HepG2 (cell line): ENCODE measurements around the gene PCDH12. TPM values are rescaled to one million over a fixed set of nuclear protein-coding genes. Genes with fewer than 3 reads are reported as not detected.
A peak's percentile ranks its signal among the peaks of the same experiment; 100 is the strongest.

Experiments
- ATF1 ChIP-seq: IDR thresholded peaks from 2 replicates; pipeline ENCODE4 v1.6.1; 2016; ENCODE audit warnings: mild to moderate bottlenecking, control low read depth
- CHD2 ChIP-seq: IDR thresholded peaks from 2 replicates; pipeline ENCODE4 v1.6.1; 2011; ENCODE audit warnings: low read depth, low read length, improper control_type of control experiment
- HDAC6 ChIP-seq: fragments of 200-600 bp; sonication (generic); IDR thresholded peaks from 2 replicates; pipeline ENCODE4 v1.7.0; 2017; ENCODE audit warnings: mild to moderate bottlenecking, antibody characterized with exemption, low read length, low read depth
- KDM3A ChIP-seq: IDR thresholded peaks from 2 replicates; pipeline ENCODE4 v1.6.1; 2018; ENCODE audit warnings: low read depth, missing compliant biosample characterization
- MAFF ChIP-seq: IDR thresholded peaks from 2 replicates; pipeline ENCODE4 v1.6.1; 2011; ENCODE audit warnings: low read depth, low read length, improper control_type of control experiment
- NBN ChIP-seq: fragments of 450-650 bp; conservative IDR thresholded peaks from 2 replicates; pipeline ENCODE4 v1.6.1; 2017
- RBM22 ChIP-seq: fragments of 200-400 bp; formaldehyde crosslinking; optimal IDR thresholded peaks from 2 replicates; pipeline ENCODE3; 2017; ENCODE audit warnings: mild to moderate bottlenecking, low read length, moderate library complexity
- SMARCE1 ChIP-seq: fragments of 450-650 bp; IDR thresholded peaks from 2 replicates; pipeline ENCODE4 v1.6.1; 2017; ENCODE audit warnings: borderline replicate concordance
- SMC3 ChIP-seq: IDR thresholded peaks from 2 replicates; pipeline ENCODE4 v1.6.1; 2011; ENCODE audit warnings: low read length, improper control_type of control experiment
- SRSF1 ChIP-seq: fragments of 200-400 bp; formaldehyde crosslinking; optimal IDR thresholded peaks from 2 replicates; pipeline ENCODE3; 2017; ENCODE audit warnings: mild to moderate bottlenecking, low read depth, low read length, moderate library complexity
- TSC22D2 ChIP-seq: sonication (generic); formaldehyde crosslinking; IDR thresholded peaks from 2 replicates; pipeline ENCODE4 v1.5.1; 2020; ENCODE audit warnings: missing genetic modification reagents, mild to moderate bottlenecking, borderline replicate concordance
- ZKSCAN5 ChIP-seq: sonication (generic); formaldehyde crosslinking; IDR thresholded peaks from 2 replicates; pipeline ENCODE4 v1.5.1; 2020; ENCODE audit warnings: mild to moderate bottlenecking, missing genetic modification reagents
- ZKSCAN8 ChIP-seq: IDR thresholded peaks from 2 replicates; pipeline ENCODE4 v1.6.1; 2016; ENCODE audit warnings: borderline replicate concordance, missing genetic modification reagents, missing compliant biosample characterization
- ZNF335 ChIP-seq: sonication (generic); formaldehyde crosslinking; IDR thresholded peaks from 2 replicates; pipeline ENCODE4 v1.4.0; 2020; ENCODE audit warnings: missing genetic modification reagents
- ZNF33A ChIP-seq: sonication (generic); formaldehyde crosslinking; IDR thresholded peaks from 2 replicates; pipeline ENCODE4 v1.5.1; 2020; ENCODE audit warnings: missing genetic modification reagents, mild to moderate bottlenecking, moderate library complexity, borderline replicate concordance
- ZNF556 ChIP-seq: sonication (generic); formaldehyde crosslinking; IDR thresholded peaks from 2 replicates; pipeline ENCODE4 v1.4.0; 2020; ENCODE audit warnings: mild to moderate bottlenecking, missing genetic modification reagents, borderline replicate concordance
- ZNF558 ChIP-seq: sonication (generic); formaldehyde crosslinking; IDR thresholded peaks from 2 replicates; pipeline ENCODE4 v1.9.0; 2022; ENCODE audit warnings: mild to moderate bottlenecking, missing genetic modification reagents, borderline replicate concordance
- ZNF703 ChIP-seq: sonication (generic); formaldehyde crosslinking; IDR thresholded peaks from 2 replicates; pipeline ENCODE4 v1.5.1; 2020; ENCODE audit warnings: missing genetic modification reagents, mild to moderate bottlenecking, moderate library complexity, borderline replicate concordance
- ZSCAN20 ChIP-seq: sonication (generic); formaldehyde crosslinking; IDR thresholded peaks from 2 replicates; pipeline ENCODE4 v1.4.0; 2020; ENCODE audit warnings: missing genetic modification reagents, mild to moderate bottlenecking, borderline replicate concordance
- polyA plus RNA-seq, 8 experiments: library from polyadenylated mRNA; depleted of rRNA in 3 of 8; stranded (reverse) in 7 of 8; unstranded in 1 of 8; fragments of >200 nt; fragmentation: Illumina TruSeq in 4 of 8; extraction: Trizol in 4 of 8; gene quantifications; 2 replicates each; pipeline versions ENCODE4 v1.2.1 to v1.2.3, GENCODE V29; 2011 to 2016; ENCODE audit warnings: low read depth in 4 of 8, missing spikeins in 1 of 8, mixed read lengths in 1 of 8; ENCODE audit not compliant: insufficient read depth in 1 of 8
- total RNA-seq, 5 experiments: library from RNA; depleted of rRNA; stranded (reverse); fragments of >200 nt; fragmentation: Illumina TruSeq; extraction: Trizol; gene quantifications; 2 replicates each; pipeline ENCODE4 v1.2.3, GENCODE V29; 2016; ENCODE audit warnings: low read depth in 1 of 5
- TF ChIP-seq, protein P1 (sequence below): sonication (generic); formaldehyde crosslinking; IDR thresholded peaks from 2 replicates; pipeline ENCODE4 v1.5.1; 2020; ENCODE audit warnings: mild to moderate bottlenecking, moderate library complexity, missing genetic modification reagents
- TF ChIP-seq, protein P2 (sequence below): sonication (generic); formaldehyde crosslinking; IDR thresholded peaks from 2 replicates; pipeline ENCODE4 v1.4.0; 2020; ENCODE audit warnings: mild to moderate bottlenecking, missing genetic modification reagents
- TF ChIP-seq, protein P3 (sequence below): sonication (generic); formaldehyde crosslinking; IDR thresholded peaks from 2 replicates; pipeline ENCODE4 v1.8.0; 2022; ENCODE audit warnings: mild to moderate bottlenecking, missing genetic modification reagents, borderline replicate concordance
- TF ChIP-seq, protein P4 (sequence below): conservative IDR thresholded peaks from 2 replicates; pipeline ENCODE4 v1.6.1; 2018; ENCODE audit warnings: missing genetic modification reagents
- TF ChIP-seq, protein P5 (sequence below): sonication (generic); formaldehyde crosslinking; IDR thresholded peaks from 2 replicates; pipeline ENCODE4 v1.5.0; 2020; ENCODE audit warnings: mild to moderate bottlenecking, missing genetic modification reagents

Gene PCDH12
- total and polyA plus RNA-seq, 2 of the 13 experiments (the other 11 are each of a cell fraction or from before 2014, with no cell fraction given): not detected

DNA sequence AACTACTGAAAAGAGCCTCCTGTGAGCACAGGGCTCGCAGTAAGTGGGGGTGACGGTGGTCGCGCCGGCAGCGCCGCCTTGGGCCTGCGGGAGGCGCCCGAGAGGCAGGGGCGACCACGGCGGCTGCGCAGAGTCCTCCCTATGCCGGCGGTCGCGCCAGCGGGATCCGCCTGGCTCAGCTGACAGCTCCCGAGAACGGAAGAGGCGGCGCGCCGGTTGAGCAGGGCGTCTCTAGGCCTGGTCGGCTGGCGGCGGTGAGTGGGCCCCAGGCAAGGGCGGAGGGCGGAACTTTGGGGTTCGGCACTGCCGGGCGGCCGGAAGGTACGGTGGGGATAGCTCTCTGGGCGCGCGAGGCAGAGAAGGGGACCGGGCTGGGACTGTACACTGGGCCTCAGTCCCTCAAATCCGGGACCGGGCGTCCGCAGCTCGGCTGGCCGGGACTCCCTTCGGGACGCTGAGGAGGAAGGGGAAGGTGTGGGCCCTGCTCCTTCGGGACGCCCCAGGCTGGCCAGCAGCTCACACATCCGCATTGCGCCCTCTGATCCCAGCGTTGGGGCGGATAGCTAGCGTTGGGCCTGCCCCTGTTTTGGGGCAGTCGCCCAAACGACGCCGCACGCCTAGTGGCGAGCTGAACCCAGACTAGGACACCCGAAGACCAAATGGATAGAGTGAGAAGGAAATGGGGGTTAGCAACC is 11.1 kb upstream of the PCDH12 start, which contains the start of gene RNF14 (continued):
- TF ChIP-seq, protein P1, sequence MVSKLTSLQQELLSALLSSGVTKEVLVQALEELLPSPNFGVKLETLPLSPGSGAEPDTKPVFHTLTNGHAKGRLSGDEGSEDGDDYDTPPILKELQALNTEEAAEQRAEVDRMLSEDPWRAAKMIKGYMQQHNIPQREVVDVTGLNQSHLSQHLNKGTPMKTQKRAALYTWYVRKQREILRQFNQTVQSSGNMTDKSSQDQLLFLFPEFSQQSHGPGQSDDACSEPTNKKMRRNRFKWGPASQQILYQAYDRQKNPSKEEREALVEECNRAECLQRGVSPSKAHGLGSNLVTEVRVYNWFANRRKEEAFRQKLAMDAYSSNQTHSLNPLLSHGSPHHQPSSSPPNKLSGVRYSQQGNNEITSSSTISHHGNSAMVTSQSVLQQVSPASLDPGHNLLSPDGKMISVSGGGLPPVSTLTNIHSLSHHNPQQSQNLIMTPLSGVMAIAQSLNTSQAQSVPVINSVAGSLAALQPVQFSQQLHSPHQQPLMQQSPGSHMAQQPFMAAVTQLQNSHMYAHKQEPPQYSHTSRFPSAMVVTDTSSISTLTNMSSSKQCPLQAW (CRISPR knock-in tag): peak; percentile 86
- no peak for TF ChIP-seq NBN
- TF ChIP-seq TSC22D2 (CRISPR knock-in tag): 0 out of 2 replicates have a peak, but pooled peaks have one; percentile 15
- no peak for TF ChIP-seq RBM22
- TF ChIP-seq ZKSCAN5 (CRISPR knock-in tag): no peak
- TF ChIP-seq, protein P2, sequence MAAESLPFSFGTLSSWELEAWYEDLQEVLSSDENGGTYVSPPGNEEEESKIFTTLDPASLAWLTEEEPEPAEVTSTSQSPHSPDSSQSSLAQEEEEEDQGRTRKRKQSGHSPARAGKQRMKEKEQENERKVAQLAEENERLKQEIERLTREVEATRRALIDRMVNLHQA: no peak
- TF ChIP-seq ZKSCAN8: no peak
- TF ChIP-seq ZNF556: peak; percentile 97
- no peak; the same call in 1 of the 2 replicates for TF ChIP-seq CHD2
- TF ChIP-seq ZNF33A (CRISPR knock-in tag): peak; percentile 55; the same call in 1 of the 2 replicates
- TF ChIP-seq ZNF703 (CRISPR knock-in tag): no peak
- TF ChIP-seq, protein P3, sequence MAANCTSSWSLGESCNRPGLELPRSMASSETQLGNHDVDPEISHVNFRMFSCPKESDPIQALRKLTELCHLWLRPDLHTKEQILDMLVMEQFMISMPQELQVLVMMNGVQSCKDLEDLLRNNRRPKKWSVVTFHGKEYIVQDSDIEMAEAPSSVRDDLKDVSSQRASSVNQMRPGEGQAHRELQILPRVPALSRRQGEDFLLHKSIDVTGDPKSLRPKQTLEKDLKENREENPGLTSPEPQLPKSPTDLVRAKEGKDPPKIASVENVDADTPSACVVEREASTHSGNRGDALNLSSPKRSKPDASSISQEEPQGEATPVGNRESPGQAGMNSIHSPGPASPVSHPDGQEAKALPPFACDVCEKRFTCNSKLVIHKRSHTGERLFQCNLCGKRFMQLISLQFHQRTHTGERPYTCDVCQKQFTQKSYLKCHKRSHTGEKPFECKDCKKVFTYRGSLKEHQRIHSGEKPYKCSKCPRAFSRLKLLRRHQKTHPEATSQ (CRISPR knock-in tag): no peak; the same call in 1 of the 2 replicates
- TF ChIP-seq KDM3A (CRISPR knock-in tag): peak; percentile 88
- no peak for TF ChIP-seq HDAC6
- no peak for TF ChIP-seq SRSF1
- TF ChIP-seq ATF1: no peak
- TF ChIP-seq MAFF: no peak
- TF ChIP-seq SMARCE1: no peak
- TF ChIP-seq, protein P4, sequence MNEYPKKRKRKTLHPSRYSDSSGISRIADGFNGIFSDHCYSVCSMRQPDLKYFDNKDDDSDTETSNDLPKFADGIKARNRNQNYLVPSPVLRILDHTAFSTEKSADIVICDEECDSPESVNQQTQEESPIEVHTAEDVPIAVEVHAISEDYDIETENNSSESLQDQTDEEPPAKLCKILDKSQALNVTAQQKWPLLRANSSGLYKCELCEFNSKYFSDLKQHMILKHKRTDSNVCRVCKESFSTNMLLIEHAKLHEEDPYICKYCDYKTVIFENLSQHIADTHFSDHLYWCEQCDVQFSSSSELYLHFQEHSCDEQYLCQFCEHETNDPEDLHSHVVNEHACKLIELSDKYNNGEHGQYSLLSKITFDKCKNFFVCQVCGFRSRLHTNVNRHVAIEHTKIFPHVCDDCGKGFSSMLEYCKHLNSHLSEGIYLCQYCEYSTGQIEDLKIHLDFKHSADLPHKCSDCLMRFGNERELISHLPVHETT: peak; percentile 91; the same call in 1 of the 2 replicates
- peak; percentile 55 for TF ChIP-seq ZSCAN20 (CRISPR knock-in tag)
- TF ChIP-seq ZNF558: peak; percentile 86; the same call in 1 of the 2 replicates
- no peak; the same call in 1 of the 2 replicates for TF ChIP-seq ZNF335 (CRISPR knock-in tag)
- no peak for TF ChIP-seq SMC3
- TF ChIP-seq, protein P5, sequence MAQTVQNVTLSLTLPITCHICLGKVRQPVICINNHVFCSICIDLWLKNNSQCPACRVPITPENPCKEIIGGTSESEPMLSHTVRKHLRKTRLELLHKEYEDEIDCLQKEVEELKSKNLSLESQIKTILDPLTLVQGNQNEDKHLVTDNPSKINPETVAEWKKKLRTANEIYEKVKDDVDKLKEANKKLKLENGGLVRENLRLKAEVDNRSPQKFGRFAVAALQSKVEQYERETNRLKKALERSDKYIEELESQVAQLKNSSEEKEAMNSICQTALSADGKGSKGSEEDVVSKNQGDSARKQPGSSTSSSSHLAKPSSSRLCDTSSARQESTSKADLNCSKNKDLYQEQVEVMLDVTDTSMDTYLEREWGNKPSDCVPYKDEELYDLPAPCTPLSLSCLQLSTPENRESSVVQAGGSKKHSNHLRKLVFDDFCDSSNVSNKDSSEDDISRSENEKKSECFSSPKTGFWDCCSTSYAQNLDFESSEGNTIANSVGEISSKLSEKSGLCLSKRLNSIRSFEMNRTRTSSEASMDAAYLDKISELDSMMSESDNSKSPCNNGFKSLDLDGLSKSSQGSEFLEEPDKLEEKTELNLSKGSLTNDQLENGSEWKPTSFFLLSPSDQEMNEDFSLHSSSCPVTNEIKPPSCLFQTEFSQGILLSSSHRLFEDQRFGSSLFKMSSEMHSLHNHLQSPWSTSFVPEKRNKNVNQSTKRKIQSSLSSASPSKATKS (CRISPR knock-in tag): no peak
